ENCODE data around the gene LRRTM4. TPM values are rescaled to one million over a fixed set of nuclear protein-coding genes. Genes with fewer than 3 reads are reported as not detected.

Gene LRRTM4
- total RNA-seq, 2 experiments from 2014 or later, result not detected

DNA sequence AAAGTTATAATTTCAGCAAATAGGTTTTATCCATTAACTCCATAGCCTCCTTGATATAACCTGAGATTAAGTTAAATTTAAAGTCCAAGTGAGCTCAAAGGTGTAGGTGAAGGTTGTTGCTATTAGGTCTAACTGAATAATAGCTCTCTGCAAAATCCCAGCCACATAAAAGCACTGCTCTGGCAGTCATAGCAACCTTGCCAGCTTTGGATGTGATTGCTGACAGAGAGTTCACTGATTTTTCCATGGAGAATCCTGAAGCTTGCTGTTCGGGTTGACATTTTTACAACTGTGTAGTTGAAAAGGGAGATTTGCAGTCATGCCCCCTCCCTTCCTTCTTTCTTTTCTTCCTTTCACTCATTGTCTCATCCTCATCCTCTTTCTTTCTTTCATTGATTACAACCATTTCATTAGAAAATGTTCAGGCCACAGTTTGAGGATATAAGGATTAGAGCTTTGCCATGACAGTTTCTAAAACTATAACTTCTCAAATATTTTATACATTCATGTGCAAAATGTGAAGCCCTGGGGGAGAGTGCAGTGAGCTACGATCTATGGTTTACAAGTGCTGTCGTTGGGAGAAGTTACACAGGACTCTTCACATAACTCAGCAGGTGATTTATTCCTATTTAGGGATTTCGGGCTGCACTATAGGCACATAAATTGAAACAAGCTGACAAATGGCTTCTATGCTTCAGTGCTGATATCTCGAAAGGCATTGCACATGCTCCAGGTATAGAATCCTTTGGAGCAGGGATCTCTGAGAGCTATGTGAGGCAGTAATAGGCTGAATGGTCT, 193.8 kb downstream of the LRRTM4 start:
- no peak for DNase-seq
- H3K9me3 Mint-ChIP-seq (ENCODE audit: low read depth), result peaks cover 10% of the 10 kb centered on the region
- no peak overlapping the region for H3K27ac Mint-ChIP-seq
- CTCF ChIA-PET, result no interaction called here
- H3K27me3 Mint-ChIP-seq, result no peaks in the 10 kb centered on the region
- ATAC-seq, result no peak
- no peak overlapping the region for H3K4me3 Mint-ChIP-seq
- H3K36me3 Mint-ChIP-seq, result peaks cover 1% of the 10 kb centered on the region
- no peaks in the 10 kb centered on the region for H3K4me1 Mint-ChIP-seq

DNA sequence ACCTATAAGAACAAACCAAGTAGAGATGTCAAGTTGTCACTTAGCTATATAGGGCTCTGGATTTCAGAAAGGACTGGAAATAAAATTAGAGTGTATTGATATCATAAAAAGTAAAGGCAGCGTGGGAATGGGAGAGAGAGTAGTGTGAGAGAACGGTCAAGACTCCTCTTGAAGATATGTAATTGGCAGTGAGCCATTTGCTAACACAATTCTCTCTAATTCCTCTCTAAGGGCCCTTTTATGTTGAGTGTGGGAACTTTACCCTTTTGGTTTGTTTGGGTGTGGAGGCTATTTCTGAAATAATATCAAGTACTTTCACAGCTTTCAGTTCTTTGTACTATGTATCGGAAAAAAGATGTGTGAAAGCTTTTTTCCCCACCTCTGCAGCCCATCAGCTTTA, 196.8 kb downstream of the LRRTM4 start:
- Mint-ChIP-seq H3K27ac (no peak overlapping the region), H3K4me3 (no peak overlapping the region), H3K27me3 (no peaks in the 10 kb centered on the region), H3K9me3 (ENCODE audit: low read depth) (peaks cover 6% of the 10 kb centered on the region), H3K4me1 (no peaks in the 10 kb centered on the region), H3K36me3 (no peaks in the 10 kb centered on the region)
- DNase-seq (no peak), ATAC-seq (no peak)
- CTCF ChIA-PET, result no interaction called here

DNA sequence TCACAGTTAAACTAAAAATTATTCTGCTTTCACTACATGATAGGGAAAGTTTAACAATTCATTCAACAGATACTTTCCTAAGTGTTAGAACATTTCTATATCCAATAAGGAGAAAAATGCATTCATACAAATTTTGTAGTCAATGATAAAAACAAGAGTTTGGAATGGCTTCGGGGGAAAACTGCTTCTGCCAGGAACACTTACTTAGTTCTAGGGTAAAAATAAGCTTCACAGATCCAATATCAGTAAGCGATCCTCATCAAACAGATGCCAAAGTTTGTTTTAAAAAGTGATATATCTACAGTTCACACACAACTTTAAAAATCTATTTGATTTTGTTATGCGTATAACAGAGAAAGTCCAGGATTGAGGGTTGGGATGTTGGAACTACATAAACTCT, 199.7 kb downstream of the LRRTM4 start:
- no peaks in the 10 kb centered on the region for H3K27me3 Mint-ChIP-seq
- DNase-seq (no peak), ATAC-seq (no peak)
- no peak overlapping the region for H3K4me3 Mint-ChIP-seq
- no peaks in the 10 kb centered on the region for H3K4me1 Mint-ChIP-seq
- no peaks in the 10 kb centered on the region for H3K36me3 Mint-ChIP-seq
- no peak overlapping the region for H3K27ac Mint-ChIP-seq
- CTCF ChIA-PET, result no interaction called here
- H3K9me3 Mint-ChIP-seq (ENCODE audit: low read depth), result peaks cover 9% of the 10 kb centered on the region

DNA sequence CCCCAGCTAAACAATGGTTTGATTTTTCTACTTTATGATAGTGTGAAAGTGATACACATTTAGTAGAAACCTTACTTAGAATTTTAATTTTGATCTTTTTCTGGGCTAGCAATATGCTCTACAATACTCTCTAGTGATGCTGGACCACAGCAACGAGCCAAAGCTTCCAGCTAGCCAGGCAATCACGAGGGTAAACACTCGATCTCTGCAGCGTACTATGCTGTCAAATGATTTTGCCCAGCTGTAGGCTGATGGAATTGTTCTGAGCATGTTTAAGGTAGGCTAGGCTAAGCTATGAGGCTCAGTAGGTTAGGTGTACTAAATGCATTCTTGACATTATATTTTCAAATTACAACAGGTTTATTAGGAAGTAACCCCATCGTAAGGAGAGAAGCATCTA, 207.5 kb downstream of the LRRTM4 start:
- no peaks in the 10 kb centered on the region for H3K36me3 Mint-ChIP-seq

DNA sequence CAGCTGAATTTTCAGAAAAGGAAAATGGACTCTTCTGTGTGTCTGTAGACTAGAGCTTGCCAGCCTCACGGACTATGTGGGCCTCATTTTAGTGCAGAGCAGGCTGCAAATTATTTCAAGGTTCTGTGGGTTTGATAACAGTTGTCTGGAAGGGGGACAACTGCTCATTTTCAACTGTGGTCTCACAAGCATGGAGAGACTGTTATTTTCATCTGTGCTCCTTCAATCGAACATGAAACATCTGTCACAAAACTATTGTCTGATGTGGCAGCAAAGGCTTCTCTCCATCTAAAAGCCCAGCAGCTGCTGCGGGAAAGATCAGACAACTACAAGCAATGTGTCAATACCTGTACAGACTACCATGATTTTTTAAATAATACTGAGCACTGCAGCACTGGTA, 211.8 kb downstream of the LRRTM4 start:
- no peaks in the 10 kb centered on the region for H3K4me1 Mint-ChIP-seq
- H3K9me3 Mint-ChIP-seq (ENCODE audit: low read depth), result peaks cover 22% of the 10 kb centered on the region
- no peaks in the 10 kb centered on the region for H3K27me3 Mint-ChIP-seq
- H3K27ac Mint-ChIP-seq, result no peak overlapping the region
- no peak overlapping the region for H3K4me3 Mint-ChIP-seq
- no peak for ATAC-seq
- no peaks in the 10 kb centered on the region for H3K36me3 Mint-ChIP-seq
- CTCF ChIA-PET, result no interaction called here
- no peak for DNase-seq

More for the DNA sequence above, 207.5 kb downstream of the LRRTM4 start:
- H3K4me3 Mint-ChIP-seq, result no peak overlapping the region
- no peak for DNase-seq
- peaks cover 17% of the 10 kb centered on the region for H3K9me3 Mint-ChIP-seq (ENCODE audit: low read depth)
- H3K4me1 Mint-ChIP-seq, result no peaks in the 10 kb centered on the region
- no peaks in the 10 kb centered on the region for H3K27me3 Mint-ChIP-seq
- no peak for ATAC-seq
- CTCF ChIA-PET, result no interaction called here
- no peak overlapping the region for H3K27ac Mint-ChIP-seq

DNA sequence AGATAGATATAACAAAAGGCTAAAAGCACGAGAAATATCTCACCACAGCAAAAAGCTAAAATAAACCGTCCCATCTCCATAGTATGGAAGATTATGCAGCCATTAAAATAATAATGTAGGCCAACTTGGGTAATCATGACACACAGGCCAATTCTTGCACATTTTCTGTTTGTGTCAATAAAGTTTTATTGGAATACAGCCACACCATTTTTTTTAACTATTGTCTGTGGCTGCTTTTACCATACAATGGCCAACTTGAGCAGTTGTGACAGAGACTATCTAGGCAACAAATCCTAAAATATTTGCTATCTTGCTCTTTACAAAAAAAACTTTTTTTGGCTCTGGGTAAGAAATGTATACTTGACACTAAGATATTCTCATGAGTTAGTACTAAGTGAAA, 212.5 kb downstream of the LRRTM4 start:
- H3K9me3 Mint-ChIP-seq (ENCODE audit: low read depth), result peaks cover 23% of the 10 kb centered on the region
- no peaks in the 10 kb centered on the region for H3K36me3 Mint-ChIP-seq
- no peaks in the 10 kb centered on the region for H3K27me3 Mint-ChIP-seq
- H3K27ac Mint-ChIP-seq, result no peak overlapping the region
- H3K4me3 Mint-ChIP-seq, result no peak overlapping the region
- H3K4me1 Mint-ChIP-seq, result no peaks in the 10 kb centered on the region
- CTCF ChIA-PET, result no interaction called here
- no peak for ATAC-seq
- no peak for DNase-seq

DNA sequence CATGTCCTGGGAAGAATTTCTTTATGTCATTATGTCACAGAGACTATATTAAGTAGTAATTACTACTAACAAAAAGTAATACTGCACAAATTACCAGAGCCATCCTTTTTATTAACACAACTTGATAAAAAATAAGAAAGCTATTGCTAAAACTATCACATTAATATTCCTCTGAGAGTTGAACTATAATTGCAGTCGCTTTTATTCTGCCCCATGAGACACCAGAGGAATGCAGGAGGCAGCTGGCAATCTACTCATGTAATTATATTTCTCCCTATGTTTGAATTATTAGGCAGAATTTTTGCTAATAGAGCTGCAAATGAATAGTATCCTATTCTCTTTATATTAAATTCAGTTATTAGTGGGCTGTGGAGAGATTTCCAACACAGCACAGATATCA, 220.7 kb downstream of the LRRTM4 start:
- no peaks in the 10 kb centered on the region for H3K27me3 Mint-ChIP-seq
- no peak for DNase-seq
- CTCF ChIA-PET, result no interaction called here
- no peak overlapping the region for H3K4me3 Mint-ChIP-seq
- H3K9me3 Mint-ChIP-seq (ENCODE audit: low read depth), result peaks cover 8% of the 10 kb centered on the region
- H3K4me1 Mint-ChIP-seq, result no peaks in the 10 kb centered on the region
- H3K36me3 Mint-ChIP-seq, result no peaks in the 10 kb centered on the region
- ATAC-seq, result no peak
- no peak overlapping the region for H3K27ac Mint-ChIP-seq

DNA sequence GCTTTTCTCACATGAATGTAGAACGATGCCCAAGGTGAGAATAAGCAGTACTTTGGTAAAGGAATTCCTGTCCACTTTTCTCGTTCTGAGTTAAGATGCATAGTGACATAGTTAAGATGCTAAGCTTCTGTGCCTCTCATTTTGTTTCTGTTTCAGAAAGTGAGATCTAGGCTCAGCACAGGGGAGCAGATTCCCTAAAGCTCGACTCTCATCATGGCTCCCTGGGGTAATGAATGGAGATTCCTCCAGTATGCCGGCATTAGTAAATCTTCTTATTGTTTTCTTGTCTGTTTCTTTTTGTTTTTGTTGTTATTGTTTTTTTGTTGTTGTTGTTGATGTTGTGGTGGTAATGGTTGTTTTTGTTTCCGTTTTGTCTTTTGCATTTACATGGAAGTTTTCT, 225.4 kb downstream of the LRRTM4 start:
- Mint-ChIP-seq H3K27ac (no peak overlapping the region), H3K4me1 (no peaks in the 10 kb centered on the region), H3K27me3 (no peaks in the 10 kb centered on the region), H3K36me3 (no peaks in the 10 kb centered on the region), H3K4me3 (no peak overlapping the region), H3K9me3 (ENCODE audit: low read depth) (peaks cover 6% of the 10 kb centered on the region)
- CTCF ChIA-PET, result no interaction called here
- no peak for DNase-seq
- ATAC-seq, result no peak

DNA sequence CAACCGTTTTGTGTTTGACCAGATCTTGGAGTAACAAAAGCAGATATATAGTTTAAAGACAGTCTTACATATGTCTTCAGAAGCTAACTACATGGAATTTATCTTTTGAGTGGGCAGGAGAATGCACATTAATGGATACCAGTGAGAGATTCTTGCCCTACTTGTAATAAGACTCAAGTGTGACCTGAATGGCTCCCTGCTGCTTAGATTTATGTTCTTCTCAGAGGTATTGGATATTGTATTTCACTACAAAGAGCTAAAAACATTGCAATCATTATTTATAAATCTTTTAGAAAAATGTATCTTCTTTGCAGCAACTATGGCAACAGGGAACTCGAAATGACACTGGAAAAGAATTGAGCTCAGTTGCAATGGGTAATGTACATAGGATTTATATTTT, 227.7 kb downstream of the LRRTM4 start:
- Mint-ChIP-seq H3K4me1 (no peaks in the 10 kb centered on the region), H3K36me3 (no peaks in the 10 kb centered on the region), H3K27ac (no peak overlapping the region), H3K9me3 (ENCODE audit: low read depth) (peaks cover 9% of the 10 kb centered on the region), H3K27me3 (no peaks in the 10 kb centered on the region), H3K4me3 (no peak overlapping the region)
- no peak for DNase-seq
- CTCF ChIA-PET, result no interaction called here
- no peak for ATAC-seq

DNA sequence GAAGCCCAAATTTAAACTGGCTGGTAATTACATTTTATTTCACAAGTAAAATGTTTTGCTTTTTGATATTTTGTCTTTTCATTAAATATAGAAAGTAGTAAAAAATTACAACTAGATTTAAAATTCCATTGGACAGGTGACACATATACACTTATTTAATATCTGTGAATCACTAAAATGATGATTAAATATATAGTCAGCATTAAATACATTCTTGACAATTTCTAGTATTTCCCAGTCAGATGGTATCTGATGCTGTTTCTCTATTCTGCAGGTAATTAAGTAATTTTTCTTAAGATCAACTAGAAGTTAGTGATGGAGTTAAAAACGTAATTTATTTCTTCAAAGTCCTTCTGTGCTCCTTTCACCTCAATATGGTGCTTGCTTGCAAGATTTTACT, 237.8 kb downstream of the LRRTM4 start:
- Mint-ChIP-seq H3K4me3 (no peak overlapping the region), H3K9me3 (ENCODE audit: low read depth) (peaks cover 9% of the 10 kb centered on the region), H3K27me3 (no peaks in the 10 kb centered on the region), H3K4me1 (no peaks in the 10 kb centered on the region), H3K36me3 (no peaks in the 10 kb centered on the region), H3K27ac (no peak overlapping the region)
- ATAC-seq (no peak), DNase-seq (no peak)
- CTCF ChIA-PET, result no interaction called here

DNA sequence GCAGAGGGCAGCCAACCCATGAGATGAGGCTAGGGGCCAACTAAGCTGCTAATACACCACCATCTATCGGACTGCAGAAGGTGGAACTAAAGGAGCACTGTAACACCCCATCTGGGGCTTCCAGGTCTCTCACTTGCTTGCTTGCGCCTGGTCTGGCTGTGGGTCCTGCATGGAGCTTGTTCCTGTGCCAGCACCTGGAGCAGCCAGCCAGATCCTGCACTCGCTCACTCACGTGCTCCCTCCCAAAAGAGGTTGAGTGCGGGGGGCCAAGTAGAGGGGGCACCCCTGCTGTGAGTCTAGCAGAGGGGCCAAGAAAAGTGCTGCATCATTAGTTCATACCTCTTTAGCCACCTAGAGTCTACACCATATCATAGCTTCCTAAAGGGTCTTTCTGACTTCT, 250.9 kb downstream of the LRRTM4 start:
- H3K9me3 Mint-ChIP-seq (ENCODE audit: low read depth), result peaks cover 11% of the 10 kb centered on the region
- H3K27me3 Mint-ChIP-seq, result no peaks in the 10 kb centered on the region
- H3K4me3 Mint-ChIP-seq, result no peak overlapping the region
- CTCF ChIA-PET, result no interaction called here
- no peak overlapping the region for H3K27ac Mint-ChIP-seq
- ATAC-seq (no peak), DNase-seq (no peak)
- no peaks in the 10 kb centered on the region for H3K36me3 Mint-ChIP-seq
- no peaks in the 10 kb centered on the region for H3K4me1 Mint-ChIP-seq

DNA sequence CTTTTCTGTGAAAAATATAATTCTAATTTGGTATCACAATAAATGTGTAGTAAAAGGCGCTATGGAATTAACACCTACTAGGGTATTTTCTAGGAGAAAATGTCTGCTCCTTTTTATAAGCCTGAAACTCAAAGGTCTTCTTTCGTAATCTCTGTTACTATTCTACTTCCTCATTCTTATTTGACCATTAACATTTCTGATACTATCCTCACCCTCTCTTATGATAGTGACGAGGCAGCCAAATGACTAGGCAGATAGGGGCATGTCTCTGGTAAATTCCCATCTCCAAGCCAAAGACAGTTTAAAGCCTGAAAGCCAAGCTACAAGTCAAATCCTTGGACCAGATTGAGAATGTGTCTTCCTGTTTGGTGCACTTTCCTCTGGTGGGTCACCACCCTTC, 251.7 kb downstream of the LRRTM4 start:
- ATAC-seq, result no peak
- Mint-ChIP-seq H3K27ac (no peak overlapping the region), H3K36me3 (no peaks in the 10 kb centered on the region), H3K4me1 (no peaks in the 10 kb centered on the region), H3K27me3 (no peaks in the 10 kb centered on the region), H3K4me3 (no peak overlapping the region), H3K9me3 (ENCODE audit: low read depth) (peaks cover 11% of the 10 kb centered on the region)
- no peak for DNase-seq
- CTCF ChIA-PET, result no interaction called here

DNA sequence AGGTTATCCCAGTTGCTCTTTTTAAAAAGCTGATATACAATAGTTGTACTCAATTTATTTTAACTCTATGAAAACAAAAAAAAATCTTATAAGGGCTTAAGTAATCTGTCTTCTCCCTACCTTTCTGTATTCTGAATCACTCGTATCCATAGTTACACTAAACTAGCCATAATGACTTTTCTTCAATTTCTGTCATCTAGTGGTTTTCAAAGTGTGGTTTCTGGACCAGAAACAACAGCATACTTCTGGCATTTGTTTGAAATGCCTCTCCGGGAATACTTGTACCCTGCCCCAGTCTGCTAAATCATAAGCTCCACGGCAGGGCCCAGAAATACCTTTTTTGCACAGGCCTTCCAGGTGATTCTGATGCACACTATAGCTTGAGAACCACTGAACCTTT, 253.6 kb downstream of the LRRTM4 start:
- Mint-ChIP-seq H3K4me3 (no peak overlapping the region), H3K9me3 (ENCODE audit: low read depth) (peaks cover 8% of the 10 kb centered on the region), H3K27me3 (no peaks in the 10 kb centered on the region), H3K27ac (no peak overlapping the region), H3K4me1 (no peaks in the 10 kb centered on the region), H3K36me3 (no peaks in the 10 kb centered on the region)
- CTCF ChIA-PET, result no interaction called here
- DNase-seq, result no peak
- no peak for ATAC-seq

DNA sequence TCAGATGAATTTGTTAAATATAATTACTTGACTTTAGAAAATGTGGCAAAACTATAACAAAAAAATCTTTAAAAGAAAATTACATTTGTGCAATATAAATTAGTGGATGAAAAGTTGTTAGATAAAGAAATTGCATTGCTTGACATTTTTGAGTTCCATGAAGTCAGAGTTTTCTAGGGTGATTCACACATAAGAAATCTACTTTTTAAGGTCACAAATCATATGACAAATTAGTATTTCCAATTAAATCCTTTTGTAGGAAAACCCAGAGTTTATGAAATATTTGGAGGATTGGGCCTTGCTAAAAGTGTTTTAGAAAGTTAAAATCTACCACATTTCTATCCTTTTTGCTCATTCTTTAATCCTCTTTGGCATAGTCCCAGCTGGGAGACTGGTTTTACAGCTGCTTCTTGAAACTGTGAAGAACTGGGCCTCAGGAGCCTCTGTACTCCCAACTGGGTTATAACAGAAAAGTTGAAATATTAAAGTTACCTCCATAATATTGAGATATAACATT, 289.2 kb downstream of the LRRTM4 start:
- no peak for DNase-seq
- H3K9me3 Mint-ChIP-seq (ENCODE audit: low read depth), result peaks cover 12% of the 10 kb centered on the region
- H3K27ac Mint-ChIP-seq, result no peak overlapping the region
- ATAC-seq, result no peak
- no peaks in the 10 kb centered on the region for H3K4me1 Mint-ChIP-seq
- H3K27me3 Mint-ChIP-seq, result no peaks in the 10 kb centered on the region
- no peaks in the 10 kb centered on the region for H3K36me3 Mint-ChIP-seq
- no peak overlapping the region for H3K4me3 Mint-ChIP-seq
- CTCF ChIA-PET, result no interaction called here

DNA sequence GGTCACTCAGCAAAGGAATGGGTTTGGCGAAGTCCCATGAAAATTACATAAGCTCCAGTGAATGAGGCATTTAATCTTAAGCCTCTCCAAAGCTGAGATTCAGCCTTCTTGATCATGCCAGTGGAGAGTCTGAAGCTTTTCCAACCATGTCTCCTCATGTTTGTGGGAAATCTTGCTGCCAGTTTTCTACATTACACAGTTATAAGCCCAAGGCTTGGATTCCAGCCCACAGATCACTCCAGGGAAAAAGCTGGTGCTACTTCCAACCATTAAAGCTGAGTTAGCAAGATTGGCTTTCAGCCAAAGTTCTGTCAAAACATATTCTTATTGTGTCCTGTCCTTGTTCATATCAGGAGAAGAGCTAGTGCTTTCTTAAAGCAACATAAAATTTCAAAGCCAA, 293.8 kb downstream of the LRRTM4 start:
- no peaks in the 10 kb centered on the region for H3K4me1 Mint-ChIP-seq
- H3K27me3 Mint-ChIP-seq, result no peaks in the 10 kb centered on the region
- ATAC-seq (no peak), DNase-seq (no peak)
- peaks cover 4% of the 10 kb centered on the region for H3K9me3 Mint-ChIP-seq (ENCODE audit: low read depth)
- H3K36me3 Mint-ChIP-seq, result no peaks in the 10 kb centered on the region
- H3K4me3 Mint-ChIP-seq, result no peak overlapping the region
- no peak overlapping the region for H3K27ac Mint-ChIP-seq
- CTCF ChIA-PET, result no interaction called here
